HG02981 (cell line): ENCODE data around the gene STK17A.
"Not testable (repeated sequence)": the region's sequence is repeated elsewhere in the genome, so short reads cannot be mapped to it uniquely, and the experiment has no call there.

ENCODE experiments used
- ATAC-seq: cut with Tn5 transposase; IDR thresholded peaks from one replicate; pipeline ENCODE4 v1.9.1; 2021; ENCODE audit warnings: mild to moderate bottlenecking, moderate library complexity; ENCODE audit not compliant: unreplicated experiment

STK17A gene

GRCh38 chr7:43565786-43566185 lies 17.1 kb upstream of the STK17A start:
- ATAC-seq, result no peak

GRCh38 chr7:43568529-43568928 lies 14.4 kb upstream of the STK17A start:
- ATAC-seq, result no peak

- peak; percentile 64 for ATAC-seq
These were observed 13.5 kb upstream of the STK17A start for GRCh38 chr7:43569424-43569823.

GRCh38 chr7:43570688-43571365 lies 12.1 kb upstream of the STK17A start:
- ATAC-seq, result peak; percentile 54

GRCh38 chr7:43572516-43573049 lies 10.3 kb upstream of the STK17A start:
- peak; percentile 66 for ATAC-seq

GRCh38 chr7:43573832-43574231 lies 9.1 kb upstream of the STK17A start:
- not testable (repeated sequence) for ATAC-seq

GRCh38 chr7:43575506-43575905 lies 7.4 kb upstream of the STK17A start:
- no peak for ATAC-seq

- ATAC-seq, result no peak
These were observed 6.7 kb upstream of the STK17A start for GRCh38 chr7:43576241-43576640.

- ATAC-seq, result no peak
These were observed 5.4 kb upstream of the STK17A start for GRCh38 chr7:43577485-43577951.

GRCh38 chr7:43583424-43584194 lies 701 bp downstream of the STK17A start:
- peak; percentile 19 for ATAC-seq

GRCh38 chr7:43584195-43584586 lies 1.3 kb downstream of the STK17A start:
- ATAC-seq, result no peak

- not testable (repeated sequence) for ATAC-seq
These were observed 1.8 kb downstream of the STK17A start for GRCh38 chr7:43584733-43585132.

GRCh38 chr7:43585562-43585961 lies 2.7 kb downstream of the STK17A start:
- no peak for ATAC-seq

- ATAC-seq, result no peak
These were observed 3.5 kb downstream of the STK17A start for GRCh38 chr7:43586251-43586900.

- ATAC-seq, result no peak
These were observed 5.7 kb downstream of the STK17A start for GRCh38 chr7:43588477-43589132.

GRCh38 chr7:43589133-43589478 lies 6.2 kb downstream of the STK17A start:
- ATAC-seq, result no peak

GRCh38 chr7:43589728-43590127 lies 6.8 kb downstream of the STK17A start:
- no peak for ATAC-seq

- peak; percentile 73 for ATAC-seq
These were observed 8.1 kb downstream of the STK17A start for GRCh38 chr7:43590862-43591557.

- ATAC-seq, result peak; percentile 19
These were observed 8.8 kb downstream of the STK17A start for GRCh38 chr7:43591558-43592180.

- no peak for ATAC-seq
These were observed 9.4 kb downstream of the STK17A start for GRCh38 chr7:43592326-43592725.
